Neural progenitor cell (in vitro differentiated cells): ENCODE measurements around the gene PIGK.

Experiments used
- CTCF ChIP-seq: fragments of 200-600 bp; sonication (generic); IDR thresholded peaks from 2 replicates; pipeline ENCODE4 v1.5.1; 2017; ENCODE audit warnings: antibody characterized with exemption, mild to moderate bottlenecking
- EZH2 ChIP-seq: fragments of 200-600 bp; sonication (generic); IDR thresholded peaks from 2 replicates; pipeline ENCODE4 v1.6.1; 2017; ENCODE audit warnings: antibody characterized with exemption, mild to moderate bottlenecking, moderate library complexity

- TF ChIP-seq CTCF (no peak), EZH2 (no peak)
Observed at GRCh38 chr1:77047978-77048614, 171.1 kb downstream of the PIGK start.
